ENCODE data around the gene RGL2.

RGL2 gene

DNA sequence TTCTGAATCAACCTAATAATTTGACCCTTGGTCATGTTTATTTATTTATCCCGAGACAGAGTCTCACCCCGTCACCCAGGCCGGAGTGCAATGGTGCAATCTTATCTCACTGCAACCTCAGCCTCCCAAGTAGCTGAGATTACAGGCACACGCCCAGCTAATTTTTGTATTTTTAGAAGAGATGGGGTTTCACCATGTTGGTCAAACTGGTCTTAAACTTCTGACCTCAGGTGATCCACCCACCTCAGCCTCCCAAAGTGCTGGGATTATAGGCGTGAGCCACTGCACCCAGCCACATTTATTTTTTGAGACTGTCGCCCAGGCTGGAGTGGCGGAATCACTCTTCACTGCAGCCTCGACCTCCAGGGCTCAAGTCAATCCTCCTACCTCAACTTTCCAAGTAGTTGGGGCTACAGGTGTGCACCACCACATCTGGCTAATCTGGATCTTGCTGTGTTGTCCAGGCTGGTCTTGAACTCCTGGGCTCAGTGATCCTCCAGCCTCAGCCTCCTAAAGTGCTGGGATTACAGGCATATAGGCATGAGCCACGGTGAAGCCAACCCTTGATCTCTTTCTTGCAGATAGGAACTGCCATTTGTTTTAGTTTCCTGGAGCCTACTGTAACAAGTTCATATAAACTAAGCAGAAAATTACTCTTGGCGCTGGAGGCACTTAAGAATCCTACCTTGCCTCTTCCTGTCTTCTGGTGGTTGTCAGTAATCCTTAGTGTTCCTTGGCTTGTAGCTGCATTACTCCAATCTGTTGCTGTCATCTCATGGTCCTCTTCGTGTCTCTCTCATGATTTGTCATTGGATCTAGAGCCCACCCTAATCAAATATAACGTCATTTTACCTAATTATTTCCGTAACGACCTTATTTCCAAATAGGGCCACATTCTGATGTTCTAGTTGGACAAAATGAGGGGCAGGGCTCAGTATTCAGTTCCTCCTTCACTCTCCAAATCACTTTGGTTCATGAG lies 24.5 kb downstream of the RGL2 start:
- TF ChIP-seq, protein P1, sequence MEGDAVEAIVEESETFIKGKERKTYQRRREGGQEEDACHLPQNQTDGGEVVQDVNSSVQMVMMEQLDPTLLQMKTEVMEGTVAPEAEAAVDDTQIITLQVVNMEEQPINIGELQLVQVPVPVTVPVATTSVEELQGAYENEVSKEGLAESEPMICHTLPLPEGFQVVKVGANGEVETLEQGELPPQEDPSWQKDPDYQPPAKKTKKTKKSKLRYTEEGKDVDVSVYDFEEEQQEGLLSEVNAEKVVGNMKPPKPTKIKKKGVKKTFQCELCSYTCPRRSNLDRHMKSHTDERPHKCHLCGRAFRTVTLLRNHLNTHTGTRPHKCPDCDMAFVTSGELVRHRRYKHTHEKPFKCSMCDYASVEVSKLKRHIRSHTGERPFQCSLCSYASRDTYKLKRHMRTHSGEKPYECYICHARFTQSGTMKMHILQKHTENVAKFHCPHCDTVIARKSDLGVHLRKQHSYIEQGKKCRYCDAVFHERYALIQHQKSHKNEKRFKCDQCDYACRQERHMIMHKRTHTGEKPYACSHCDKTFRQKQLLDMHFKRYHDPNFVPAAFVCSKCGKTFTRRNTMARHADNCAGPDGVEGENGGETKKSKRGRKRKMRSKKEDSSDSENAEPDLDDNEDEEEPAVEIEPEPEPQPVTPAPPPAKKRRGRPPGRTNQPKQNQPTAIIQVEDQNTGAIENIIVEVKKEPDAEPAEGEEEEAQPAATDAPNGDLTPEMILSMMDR (IDR thresholded peaks at IDR 0.05; ENCODE audit: control insufficient read depth, insufficient read depth, low read depth, low read length, missing control alignments): no peak
- H3K4me3 ChIP-seq (ENCODE audit: control insufficient read depth, low read depth, low read length): peak overlapping the region; percentile 19

DNA sequence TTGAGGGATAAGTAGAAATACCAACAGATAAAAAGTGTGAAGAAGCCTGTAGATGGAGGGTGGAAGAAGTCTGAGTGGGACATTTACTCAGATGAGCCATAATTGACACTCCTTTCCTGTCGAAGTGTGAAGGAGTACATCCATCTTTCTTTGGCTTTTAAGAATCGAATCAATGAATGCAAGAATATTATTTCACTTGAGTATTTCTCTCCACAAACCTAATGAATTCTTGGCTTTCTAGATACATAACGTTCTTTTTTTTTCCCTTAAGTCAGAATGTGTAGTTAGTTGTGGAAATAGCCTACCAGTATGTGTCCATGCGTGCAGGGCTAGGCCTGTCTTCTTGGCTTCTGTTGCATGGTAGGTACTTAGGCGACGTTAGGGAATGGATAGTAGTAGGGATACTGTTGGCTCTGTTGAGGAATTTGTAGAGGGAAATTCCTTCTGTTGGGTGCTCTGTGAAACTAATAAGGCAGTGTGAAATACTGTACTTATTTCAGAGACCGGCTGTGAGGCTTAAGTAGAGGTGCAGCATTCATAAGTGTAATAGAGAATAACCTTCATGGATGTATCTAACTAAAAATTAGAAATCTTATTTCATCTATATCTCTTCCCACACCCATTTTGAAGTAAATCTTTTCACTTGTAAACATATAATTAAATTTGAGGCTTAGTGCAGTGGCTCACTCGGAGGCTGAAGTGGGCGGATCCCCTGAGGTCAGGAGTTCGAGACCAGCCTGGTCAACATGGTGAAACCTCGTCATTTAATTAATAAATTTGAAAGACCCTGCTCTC lies 25.4 kb downstream of the RGL2 start:
- DNase-seq (ENCODE audit: low read depth): no peak
- H3K4me3 ChIP-seq (ENCODE audit: control insufficient read depth, low read depth, low read length): peak overlapping the region; percentile 90
- TF ChIP-seq, protein P1 (IDR thresholded peaks at IDR 0.05; ENCODE audit: control insufficient read depth, insufficient read depth, low read depth, low read length, missing control alignments): no peak

More for the DNA sequence above, 24.5 kb downstream of the RGL2 start:
- no peak for DNase-seq (ENCODE audit: low read depth)

GRCh38 chr6:33272275-33273128 lies 26.2 kb downstream of the RGL2 start:
- TF ChIP-seq, protein P1 (IDR thresholded peaks at IDR 0.05; ENCODE audit: control insufficient read depth, insufficient read depth, low read depth, low read length, missing control alignments): no peak
- H3K4me3 ChIP-seq (ENCODE audit: control insufficient read depth, low read depth, low read length): peak overlapping the region; percentile 90
- no peak for DNase-seq (ENCODE audit: low read depth)

DNA sequence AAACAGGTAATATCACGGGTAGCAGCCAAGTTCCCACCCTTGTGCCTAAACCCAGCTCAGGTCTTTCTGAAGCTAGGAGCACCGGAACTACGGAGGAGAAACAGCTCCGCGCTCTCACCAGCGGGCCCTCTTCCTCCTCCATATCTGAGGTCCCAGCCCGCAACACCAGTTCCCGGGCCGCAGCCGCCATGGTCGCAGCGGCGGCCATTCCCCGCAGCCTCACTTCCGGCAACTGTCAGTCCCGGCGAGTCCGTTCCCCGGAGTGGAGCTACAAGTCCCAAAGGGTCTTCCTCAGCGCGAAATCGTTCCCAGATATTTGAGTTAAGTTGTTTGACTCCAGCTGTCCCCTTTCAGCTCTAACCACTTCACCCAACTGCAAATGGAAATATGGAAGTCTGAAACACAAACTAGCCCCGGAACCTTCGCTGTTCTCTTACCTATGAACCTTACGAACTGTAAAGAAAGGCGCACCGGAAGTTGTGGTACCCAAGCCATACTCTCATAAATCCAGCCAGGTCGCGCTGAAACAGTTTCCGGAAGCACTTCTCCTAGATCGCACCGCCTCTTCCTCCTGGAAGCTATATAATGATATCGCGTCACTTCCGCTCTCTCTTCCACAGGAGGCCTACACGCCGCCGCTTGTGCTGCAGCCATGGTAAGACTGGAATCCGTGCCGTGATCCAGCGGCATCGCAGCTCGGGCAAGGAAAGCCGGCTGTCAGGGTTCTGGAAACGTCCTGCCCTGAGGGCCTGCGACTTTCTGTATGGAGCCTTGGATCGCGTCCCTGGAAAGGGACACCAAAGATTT lies 27.1 kb downstream of the RGL2 start, which contains the start of the genes RPS18 and VPS52:
RPS18 (plus strand) TSS at position 608 of the 807 bp plus-strand sequence; CDS start at position 653, 45 bp downstream.
VPS52 (minus strand) TSS at position 409 of the 807 bp plus-strand sequence; CDS start at position 208, 201 bp downstream.
- TF ChIP-seq, protein P1 (IDR thresholded peaks at IDR 0.05; ENCODE audit: control insufficient read depth, insufficient read depth, low read depth, low read length, missing control alignments): no peak
- DNase-seq (ENCODE audit: low read depth): peak; percentile 98

DNA sequence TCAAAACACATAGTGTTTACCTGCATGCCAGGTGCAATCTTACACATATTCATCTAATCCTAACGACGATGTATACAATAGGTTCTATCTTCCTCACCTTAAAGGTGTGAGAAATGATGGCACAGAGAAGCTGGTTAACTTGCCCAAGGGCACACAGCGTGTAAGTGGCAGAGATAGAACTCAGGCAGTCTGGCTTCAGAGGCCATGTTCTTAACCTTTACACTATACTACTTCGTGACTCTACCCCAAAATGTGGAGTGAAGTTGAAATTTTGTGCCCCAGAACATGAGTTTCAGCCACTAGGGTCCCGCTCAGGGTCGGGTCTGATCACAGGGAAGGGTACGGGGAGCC lies 27.6 kb downstream of the RGL2 start:
- DNase-seq (ENCODE audit: low read depth): no peak
- TF ChIP-seq, protein P1 (IDR thresholded peaks at IDR 0.05; ENCODE audit: control insufficient read depth, insufficient read depth, low read depth, low read length, missing control alignments): no peak

More for the DNA sequence above, 27.1 kb downstream of the RGL2 start, which contains the start of the genes RPS18 and VPS52:
- peak within 1 kb of the TSS; percentile 90 for H3K4me3 ChIP-seq (ENCODE audit: control insufficient read depth, low read depth, low read length)

More for the DNA sequence above, 27.6 kb downstream of the RGL2 start:
- H3K4me3 ChIP-seq (ENCODE audit: control insufficient read depth, low read depth, low read length): peak overlapping the region; percentile 90

All from AG09309 (cell line).